T-cell (primary cell): Measurements from ENCODE around the gene PALS2. TPM values are rescaled to one million over a fixed set of nuclear protein-coding genes. Genes with fewer than 3 reads are reported as not detected.

Source experiments
- ATAC-seq, 4 experiments: fragments of 200-7000 bp in 3 of 4; fragments of 150-1000 bp in 1 of 4; cut with Tn5 transposase; replicated peaks in 1 of 4; 1 replicate in 3 of 4; 2 replicates in 1 of 4; pipeline ENCODE4 v1.10.0; 2021; ENCODE audit warnings: moderate library complexity in 3 of 4, mild to moderate bottlenecking in 2 of 4, moderate number of reproducible peaks in 1 of 4
- CTCF ChIA-PET, 2 donors: fragments of 300-600 bp; sonication (Branson Sonifier 250); formaldehyde crosslinking; loops; one replicate each; lab custom pipeline; 2022; ENCODE audit warnings: antibody characterized with exemption in 2 of 2; lab: Charles Lee
- POLR2A ChIA-PET, 2 donors: fragments of 300-600 bp; sonication (Branson Sonifier 250); formaldehyde crosslinking; loops; one replicate each; lab custom pipeline; 2022; ENCODE audit warnings: antibody characterized with exemption in 2 of 2; lab: Charles Lee
- DNase-seq, 35 experiments: peaks; one replicate each; pipeline versions ENCODE4 v3.0.0 to v3.0.0-alpha.2; 2013 to 2023
- H3K27ac ChIP-seq: one replicate; pipeline ENCODE4 v1.5.1; 2013; ENCODE audit warnings: low read length
- H3K27me3 ChIP-seq, 2 experiments: replicated peaks in 1 of 2; 1 replicate in 1 of 2; 2 replicates in 1 of 2; pipeline versions ENCODE4 v1.6.1 to v1.7.0; 2013; ENCODE audit warnings: low read length in 1 of 2, mixed read lengths in 1 of 2; ENCODE audit not compliant: control insufficient read depth in 2 of 2, insufficient read depth in 2 of 2; ENCODE audit errors: extremely low read depth in 1 of 2
- H3K36me3 ChIP-seq, 2 donors: 1 replicate in 1 of 2; 2 replicates in 1 of 2; pipeline versions ENCODE4 v1.6.1 to v1.7.0; 2013; ENCODE audit warnings: low read length in 1 of 2; ENCODE audit not compliant: control insufficient read depth in 2 of 2, insufficient read depth in 1 of 2; ENCODE audit errors: extremely low read depth in 1 of 2
- H3K4me1 ChIP-seq, 2 experiments: 1 replicate in 1 of 2; 2 replicates in 1 of 2; pipeline versions ENCODE4 v1.6.1 to v1.7.0; 2013; ENCODE audit warnings: low read length in 2 of 2, mixed read lengths in 1 of 2; ENCODE audit not compliant: insufficient read depth in 2 of 2, control insufficient read depth in 1 of 2; ENCODE audit errors: extremely low read depth in 1 of 2
- H3K4me3 ChIP-seq, 2 donors: 1 replicate in 1 of 2; 2 replicates in 1 of 2; pipeline versions ENCODE4 v1.5.1 to v1.7.0; 2013; ENCODE audit warnings: mild to moderate bottlenecking in 2 of 2, low read length in 1 of 2, moderate library complexity in 1 of 2; ENCODE audit not compliant: control insufficient read depth in 1 of 2; ENCODE audit errors: extremely low read depth in 1 of 2
- H3K9me3 ChIP-seq: 2 replicates; pipeline ENCODE4 v1.7.0; 2013
- H3K27ac Mint-ChIP-seq, 2 donors: one replicate each; pipeline ENCODE4 v1.8.0; 2020 to 2021; ENCODE audit warnings: mild to moderate bottlenecking in 2 of 2, mixed read lengths in 2 of 2
- H3K27me3 Mint-ChIP-seq, 2 donors: one replicate each; pipeline ENCODE4 v1.8.0; 2021 to 2022; ENCODE audit warnings: mixed read lengths in 2 of 2
- H3K36me3 Mint-ChIP-seq: one replicate; pipeline ENCODE4 v1.8.0; 2021; ENCODE audit warnings: mixed read lengths
- H3K4me1 Mint-ChIP-seq, 3 donors: one replicate each; pipeline ENCODE4 v1.8.0; 2020 to 2022; ENCODE audit warnings: mixed read lengths in 3 of 3, mild to moderate bottlenecking in 1 of 3
- H3K4me3 Mint-ChIP-seq, 3 donors: one replicate each; pipeline ENCODE4 v1.8.0; 2020 to 2022; ENCODE audit warnings: mild to moderate bottlenecking in 3 of 3, mixed read lengths in 3 of 3, moderate library complexity in 3 of 3
- H3K9me3 Mint-ChIP-seq, 3 donors: one replicate each; pipeline ENCODE4 v1.8.0; 2020 to 2022; ENCODE audit warnings: mixed read lengths in 3 of 3
- WGBS: methylation state at CpG from one replicate; pipeline ENCODE4 v1.1.5; 2013; ENCODE audit warnings: missing lambda C conversion rate; ENCODE audit not compliant: insufficient coverage; 5-methylcytosine and 5-hydroxymethylcytosine counted together
- total RNA-seq, 35 experiments: library from RNA in 6 of 35; stranded (reverse) in 6 of 35; fragments of 120-200 nt in 1 of 35; gene quantifications; one replicate each; pipeline versions ENCODE4 v1.2.1 to v1.2.4 and lab custom pipeline; 2013 to 2026

PALS2 gene
- total RNA-seq, 5 donors from 2014 or later (not counting 1 experiment from before 2014, with no cell fraction given) = 26.1 to 60.0 (median 31.0) TPM

- H3K4me1 Mint-ChIP-seq = peaks cover 32 to 36% (median 35%) of the 10 kb centered on the region in 3 donors
- DNase-seq = peak in 1 of 35 experiments; percentile 11
- CTCF ChIA-PET = no interaction called here
These were observed 1.2 kb upstream of the PALS2 start for GRCh38 chr7:24572016-24572392.

GRCh38 chr7:24572393-24572996, 757 bp upstream of the PALS2 start:
- Histone ChIP-seq H3K36me3 (no peaks in the 10 kb centered on the region), H3K4me3 (peak overlapping the region; percentile 70 to 76), H3K4me1 (peaks cover 5 to 18% of the 10 kb centered on the region in 2 experiments), H3K9me3 (no peaks in the 10 kb centered on the region), H3K27me3 (no peaks in the 10 kb centered on the region), H3K27ac (peak overlapping the region; percentile 69)
- peaks cover 0 to 4% of the 10 kb centered on the region in 2 donors for H3K27me3 Mint-ChIP-seq
- ChIA-PET POLR2A (interaction anchor here in 1 of 2 donors (0.6 kb wide), 1 partner anchor 674 kb away, joined by 4 read pairs; no protein-coding TSS in a partner anchor), CTCF (interaction anchor here (0.6 to 1.0 kb wide), 2 partner anchors 15 to 30 kb away, joined by 3 read pairs; no protein-coding TSS in a partner anchor)
- 4% methylated on average over 10 of the region's 16 CpGs for WGBS
- peak overlapping the region; percentile 90 for H3K27ac Mint-ChIP-seq
- peaks cover 33 to 40% (median 35%) of the 10 kb centered on the region in 3 donors for H3K4me1 Mint-ChIP-seq
- no peaks in the 10 kb centered on the region for H3K9me3 Mint-ChIP-seq
- DNase-seq (peak in 12 of 35 experiments; percentile 1 to 46 (median 14)), ATAC-seq (peak; percentile 13 to 45 (median 38))
- H3K36me3 Mint-ChIP-seq = no peaks in the 10 kb centered on the region
- H3K4me3 Mint-ChIP-seq = peak overlapping the region; percentile 77 to 86 (median 84)

More at GRCh38 chr7:24572016-24572392, 1.2 kb upstream of the PALS2 start:
- Mint-ChIP-seq H3K9me3 (no peaks in the 10 kb centered on the region), H3K36me3 (no peaks in the 10 kb centered on the region), H3K27me3 (peaks cover 3 to 4% of the 10 kb centered on the region in 2 donors), H3K27ac (peak overlapping the region; percentile 90), H3K4me3 (peak overlapping the region; percentile 77 to 86 (median 84))
- POLR2A ChIA-PET = interaction anchor here in 1 of 2 donors (0.6 kb wide), 1 partner anchor 674 kb away, joined by 4 read pairs; no protein-coding TSS in a partner anchor
- Histone ChIP-seq H3K4me3 (no peak overlapping the region), H3K27ac (no peak overlapping the region), H3K27me3 (no peaks in the 10 kb centered on the region), H3K9me3 (no peaks in the 10 kb centered on the region), H3K36me3 (no peaks in the 10 kb centered on the region), H3K4me1 (peaks cover 5 to 18% of the 10 kb centered on the region in 2 experiments)
- no peak for ATAC-seq
- WGBS = 13% methylated on average over 1 of the region's 4 CpGs

- Mint-ChIP-seq H3K27me3 (no peaks in the 10 kb centered on the region), H3K4me1 (peaks cover 40 to 48% (median 43%) of the 10 kb centered on the region in 3 donors), H3K9me3 (no peaks in the 10 kb centered on the region), H3K4me3 (peak overlapping the region; percentile 92 to 98 (median 95)), H3K27ac (peak overlapping the region; percentile 65 to 80), H3K36me3 (no peaks in the 10 kb centered on the region)
- ChIA-PET CTCF (interaction anchor here (0.6 to 1.0 kb wide), 3 partner anchors 13 to 1094 kb away, joined by 3 to 5 read pairs (median 3); no protein-coding TSS in a partner anchor), POLR2A (interaction anchor here in 1 of 2 donors (0.6 kb wide), 1 partner anchor 21 kb away, joined by 4 read pairs; no protein-coding TSS in a partner anchor)
- DNase-seq (peak in 27 of 35 experiments; percentile 1 to 49 (median 13)), ATAC-seq (peak; percentile 46 to 54 (median 50))
- Histone ChIP-seq H3K27me3 (no peaks in the 10 kb centered on the region), H3K27ac (peak overlapping the region; percentile 2), H3K36me3 (no peaks in the 10 kb centered on the region), H3K9me3 (no peaks in the 10 kb centered on the region), H3K4me3 (peak overlapping the region; percentile 70 to 82), H3K4me1 (peaks cover 5 to 18% of the 10 kb centered on the region in 2 experiments)
- whole genome bisulfite sequencing = under 1% methylated on average over 93 of the region's 101 CpGs
These were observed 494 bp downstream of the PALS2 start for GRCh38 chr7:24573554-24574338.

GRCh38 chr7:24574386-24574785, 1.1 kb downstream of the PALS2 start:
- Mint-ChIP-seq H3K27me3 (no peaks in the 10 kb centered on the region), H3K27ac (peak overlapping the region; percentile 65 to 80), H3K36me3 (no peaks in the 10 kb centered on the region), H3K9me3 (no peaks in the 10 kb centered on the region), H3K4me1 (peaks cover 42 to 52% (median 49%) of the 10 kb centered on the region in 3 donors), H3K4me3 (peak overlapping the region; percentile 92 to 98 (median 95))
- no peaks in the 10 kb centered on the region for H3K36me3 ChIP-seq
- H3K27me3 ChIP-seq = no peaks in the 10 kb centered on the region
- H3K27ac ChIP-seq = peak overlapping the region; percentile 2
- ATAC-seq = no peak
- 36% methylated on average over 4 of the region's 11 CpGs for WGBS
- no peak for DNase-seq
- peak overlapping the region; percentile 70 to 82 for H3K4me3 ChIP-seq
- H3K9me3 ChIP-seq = no peaks in the 10 kb centered on the region
- CTCF ChIA-PET = interaction anchor here (0.6 to 1.5 kb wide), 5 partner anchors 13 to 1721 kb away, joined by 3 to 5 read pairs (median 4); no protein-coding TSS in a partner anchor
- H3K4me1 ChIP-seq = peaks cover 5 to 18% of the 10 kb centered on the region in 2 experiments
- POLR2A ChIA-PET = no interaction called here

- no CpG with 5 or more reads among the region's 4 CpGs for WGBS
- ATAC-seq (no peak), DNase-seq (no peak)
- CTCF ChIA-PET = interaction anchor here (0.6 to 1.5 kb wide), 5 partner anchors 13 to 1721 kb away, joined by 3 to 4 read pairs (median 3); no protein-coding TSS in a partner anchor
- Mint-ChIP-seq H3K4me1 (peaks cover 46 to 56% (median 55%) of the 10 kb centered on the region in 3 donors), H3K27ac (no peak overlapping the region), H3K27me3 (no peaks in the 10 kb centered on the region), H3K36me3 (no peaks in the 10 kb centered on the region), H3K4me3 (peak overlapping the region; percentile 92 to 98 (median 95)), H3K9me3 (no peaks in the 10 kb centered on the region)
- H3K27ac ChIP-seq = no peak overlapping the region
- POLR2A ChIA-PET = no interaction called here
- no peaks in the 10 kb centered on the region for H3K27me3 ChIP-seq
- H3K4me3 ChIP-seq = no peak overlapping the region
- peaks cover 5 to 18% of the 10 kb centered on the region in 2 experiments for H3K4me1 ChIP-seq
- H3K36me3 ChIP-seq = no peaks in the 10 kb centered on the region
- no peaks in the 10 kb centered on the region for H3K9me3 ChIP-seq
These were observed 1.7 kb downstream of the PALS2 start for GRCh38 chr7:24574950-24575349.
